GM19193 (cell line): ENCODE measurements around the gene ANKMY1.

Experiments
- POLR2A ChIP-seq: IDR thresholded peaks from 4 replicates; pipeline ENCODE4 v1.6.1; 2011; ENCODE audit not compliant: insufficient read depth, insufficient read length; ENCODE audit errors: extremely low read depth

Gene ANKMY1

GRCh38 chr2:240503848-240504247, 53.9 kb downstream of the ANKMY1 start:
- TF ChIP-seq POLR2A, result no peak

DNA sequence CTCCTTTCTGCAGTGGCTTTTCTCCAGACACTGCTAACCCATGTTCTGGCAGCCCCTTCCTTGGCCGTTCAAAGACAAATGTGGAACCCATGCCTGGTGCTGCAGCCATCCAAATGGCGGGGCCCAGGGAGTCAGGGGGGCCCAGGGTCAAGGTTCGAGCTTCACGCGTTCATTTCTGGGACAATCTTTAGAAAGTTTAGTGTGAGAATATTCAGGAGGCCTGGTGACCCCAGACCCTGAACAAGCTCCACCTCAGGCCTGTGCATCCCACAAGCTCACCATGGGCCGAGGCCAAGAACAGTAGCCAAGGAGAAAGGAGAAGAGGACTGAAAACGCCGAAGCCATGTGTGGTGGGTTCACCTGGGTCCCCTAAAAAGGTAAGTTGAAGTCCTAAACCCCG, 54.4 kb downstream of the ANKMY1 start:
- no peak for TF ChIP-seq POLR2A

DNA sequence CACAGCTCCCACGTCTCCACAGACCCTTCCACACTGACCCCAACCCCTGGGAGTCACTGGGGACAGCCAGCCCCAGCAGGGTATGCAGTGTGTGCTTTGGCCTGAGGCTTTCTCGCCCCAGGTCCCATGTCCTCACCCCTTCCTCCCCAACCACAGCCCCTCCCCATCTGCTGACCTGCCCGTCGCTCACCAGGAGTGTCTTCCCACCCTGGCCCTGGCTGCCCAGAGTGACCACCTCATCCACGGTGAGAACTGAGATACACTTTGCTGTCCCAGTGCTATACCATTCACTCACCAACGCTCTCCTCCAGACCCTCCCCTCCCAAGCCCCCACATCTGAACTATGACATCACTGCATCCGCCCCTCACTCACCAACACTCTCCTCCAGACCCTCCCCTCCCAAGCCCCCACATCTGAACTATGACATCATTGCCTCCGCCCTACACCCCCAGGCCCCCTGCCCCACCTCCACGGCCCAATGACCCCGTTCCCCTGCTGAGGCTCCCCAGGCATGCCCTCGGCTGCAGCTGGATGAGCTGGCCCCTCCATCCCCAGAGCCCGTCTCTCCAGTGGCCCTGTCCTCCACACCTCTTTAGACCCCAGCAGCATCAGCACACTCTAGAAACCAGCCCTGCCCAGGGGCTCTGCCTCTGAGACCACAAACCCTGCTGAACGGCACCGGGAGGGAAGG, 55.2 kb downstream of the ANKMY1 start:
- TF ChIP-seq POLR2A, result no peak

GRCh38 chr2:240502059-240502429, 55.7 kb downstream of the ANKMY1 start:
- no peak for TF ChIP-seq POLR2A

DNA sequence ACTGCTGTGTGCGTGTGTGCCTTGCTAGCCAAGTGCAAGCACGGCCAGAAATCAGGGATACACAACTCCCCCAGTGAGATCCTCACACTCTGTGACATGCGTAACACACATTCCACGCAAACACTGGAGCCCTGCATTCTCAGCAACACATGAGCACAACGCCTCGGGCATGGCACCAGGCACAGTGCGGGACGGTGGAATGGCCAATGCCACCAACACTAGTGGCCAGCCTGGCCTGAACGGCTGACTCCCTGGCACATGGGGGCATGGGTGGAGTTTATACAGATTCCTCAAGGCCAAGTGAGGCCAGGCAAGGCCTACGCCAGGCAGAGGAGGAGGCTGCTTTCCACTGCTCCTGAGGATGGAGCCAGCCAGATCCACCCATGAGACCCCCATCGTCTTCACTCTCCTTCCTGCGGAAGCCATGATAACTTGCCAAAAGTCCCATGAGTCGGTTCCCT, 56.2 kb downstream of the ANKMY1 start:
- no peak for TF ChIP-seq POLR2A

DNA sequence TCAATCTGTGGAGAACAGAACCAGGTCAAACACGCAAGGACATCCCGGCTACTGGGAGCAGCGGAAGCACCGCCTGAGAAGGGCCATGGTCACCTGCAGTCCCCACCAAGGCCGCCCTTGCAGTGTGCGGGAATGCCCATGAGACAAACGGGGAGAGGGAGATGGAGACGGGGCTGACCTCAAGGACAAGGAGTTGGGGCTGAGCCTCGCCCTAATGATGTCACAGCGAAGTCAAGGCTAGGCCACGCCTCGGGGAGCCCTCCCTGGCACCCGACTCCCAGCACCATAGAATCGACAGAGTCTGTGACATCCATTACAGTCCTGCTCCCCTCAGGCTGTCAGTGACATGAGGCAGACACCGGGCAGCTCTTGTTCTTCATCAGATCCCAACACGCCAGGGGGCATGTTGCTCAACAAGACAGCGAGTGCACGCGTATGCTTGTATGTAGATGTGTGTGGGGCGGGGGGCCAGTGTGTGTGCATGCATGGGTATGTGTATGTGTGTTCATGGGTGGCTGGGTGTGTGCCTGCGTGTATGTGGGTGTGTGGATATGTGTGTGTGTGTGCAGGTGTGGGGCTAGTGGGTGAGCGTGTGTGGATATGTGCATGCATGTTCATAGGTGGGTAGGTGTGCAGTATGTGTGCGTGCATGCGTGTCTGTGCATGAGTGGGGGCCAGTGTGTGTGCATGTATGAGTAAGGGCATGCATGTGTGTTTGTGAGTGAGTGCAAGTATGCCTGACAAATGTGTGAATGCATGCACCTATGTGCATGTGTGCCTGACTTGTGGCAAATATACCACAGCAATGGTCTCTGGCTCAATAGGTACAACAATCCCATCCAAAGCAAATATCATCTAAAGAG, 57.0 kb downstream of the ANKMY1 start:
- TF ChIP-seq POLR2A, result no peak

- TF ChIP-seq POLR2A, result no peak
Measured at GRCh38 chr2:240499309-240500301, 58.2 kb downstream of the ANKMY1 start.

DNA sequence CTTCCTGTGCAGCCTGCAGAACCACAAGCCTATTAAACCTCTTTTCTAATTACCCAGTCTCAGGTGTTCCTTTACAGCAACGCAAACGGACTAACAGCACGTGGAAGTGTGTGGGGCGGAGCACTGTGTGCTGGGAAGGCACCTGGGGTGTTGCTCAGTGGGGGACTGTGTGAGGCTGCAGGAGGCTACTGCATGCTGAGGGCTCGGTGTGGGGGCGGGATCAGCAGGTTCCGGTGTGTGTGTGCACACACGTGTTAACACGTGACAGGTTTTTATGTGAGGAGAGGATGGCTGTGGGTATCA, 58.9 kb downstream of the ANKMY1 start:
- TF ChIP-seq POLR2A, result no peak

- TF ChIP-seq POLR2A, result no peak
Measured at GRCh38 chr2:240498171-240498957, 59.4 kb downstream of the ANKMY1 start.

DNA sequence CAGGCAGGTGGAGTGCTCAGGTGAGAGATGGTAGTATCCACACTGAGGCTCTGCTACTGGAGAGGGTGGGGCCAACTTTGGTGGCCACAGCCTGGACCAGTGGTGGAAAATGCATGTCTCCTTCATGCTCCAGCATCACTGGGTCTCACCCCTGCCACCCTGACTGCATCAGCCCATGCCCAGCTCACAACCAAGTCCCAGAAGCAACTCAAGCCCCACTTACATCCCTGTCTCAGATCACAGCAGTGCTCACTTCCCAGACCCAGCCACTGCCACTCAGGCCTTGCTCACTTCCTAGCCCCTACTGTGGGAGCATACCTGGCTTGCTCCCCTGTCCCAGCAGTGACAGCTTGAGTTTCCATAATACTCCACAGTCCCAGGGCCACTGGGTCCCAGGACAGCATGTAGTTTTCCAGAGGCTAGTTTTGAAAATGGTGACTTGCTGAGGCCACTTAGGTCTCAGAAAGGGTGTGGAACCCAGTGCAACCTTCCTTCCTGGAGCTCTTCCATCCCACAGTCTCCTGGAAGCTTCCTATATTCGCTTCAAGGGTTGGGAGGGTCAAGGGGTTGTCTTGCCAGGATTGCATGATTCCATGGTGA, 63.5 kb downstream of the ANKMY1 start:
- TF ChIP-seq POLR2A, result no peak

GRCh38 chr2:240491483-240491882, 66.3 kb downstream of the ANKMY1 start:
- no peak for TF ChIP-seq POLR2A

- TF ChIP-seq POLR2A, result no peak
Measured at GRCh38 chr2:240482141-240482540, 75.6 kb downstream of the ANKMY1 start.

DNA sequence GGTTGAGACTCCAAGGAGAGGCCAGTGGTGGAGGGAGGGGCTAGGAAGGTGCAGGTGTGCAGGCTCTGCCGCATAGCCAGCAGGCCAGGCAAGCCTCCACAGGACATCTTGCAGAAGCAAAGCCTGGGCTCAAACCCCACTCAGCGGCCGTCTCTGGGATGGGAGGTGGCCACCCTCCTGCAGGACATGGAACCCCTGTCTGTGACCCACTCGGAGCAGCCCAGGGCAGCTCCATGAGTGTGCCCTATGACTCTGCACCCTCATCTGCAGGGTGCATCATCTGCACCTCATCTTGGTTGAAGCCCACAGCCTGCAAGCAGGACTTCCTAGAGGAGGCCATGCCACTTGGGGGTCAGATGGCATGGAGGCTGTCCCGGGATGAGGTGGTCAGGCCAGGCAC, 76.1 kb downstream of the ANKMY1 start:
- no peak for TF ChIP-seq POLR2A
